Trophoblast cell (in vitro differentiated cells and primary cell): ENCODE measurements around the gene PPARG.

Source experiments
- DNase-seq, 2 donors: peaks; one replicate each; pipeline ENCODE4 v3.0.0-alpha.2; 2016
- H2AFZ ChIP-seq: 2 replicates; pipeline ENCODE4 v1.6.1; 2013; ENCODE audit warnings: low read length, moderate library complexity, mild to moderate bottlenecking; ENCODE audit not compliant: insufficient read depth, poor library complexity
- H2AK5ac ChIP-seq: 2 replicates; pipeline ENCODE4 v1.6.1; 2013; ENCODE audit warnings: mild to moderate bottlenecking, low read length
- H2BK120ac ChIP-seq: 2 replicates; pipeline ENCODE4 v1.6.1; 2013; ENCODE audit warnings: low read length, mild to moderate bottlenecking, moderate library complexity; ENCODE audit not compliant: insufficient read depth, poor library complexity
- H2BK12ac ChIP-seq: 2 replicates; pipeline ENCODE4 v1.6.1; 2013; ENCODE audit warnings: mild to moderate bottlenecking, low read length, moderate library complexity
- H2BK5ac ChIP-seq: 2 replicates; pipeline ENCODE4 v1.6.1; 2013; ENCODE audit warnings: low read length, low read depth, moderate library complexity, mild to moderate bottlenecking; ENCODE audit not compliant: poor library complexity
- H3K14ac ChIP-seq: 2 replicates; pipeline ENCODE4 v1.6.1; 2013; ENCODE audit warnings: mild to moderate bottlenecking, low read length
- H3K18ac ChIP-seq: 2 replicates; pipeline ENCODE4 v1.6.1; 2013; ENCODE audit warnings: mild to moderate bottlenecking, low read length
- H3K23ac ChIP-seq: 2 replicates; pipeline ENCODE4 v1.6.1; 2013; ENCODE audit warnings: low read length
- H3K27ac ChIP-seq: 2 replicates; pipeline ENCODE4 v1.5.1; 2013; ENCODE audit warnings: low read depth, mild to moderate bottlenecking, inconsistent platforms, low read length, moderate library complexity
- H3K27me3 ChIP-seq: 2 replicates; pipeline ENCODE4 v1.6.1; 2013; ENCODE audit warnings: inconsistent platforms, mild to moderate bottlenecking, low read length, moderate library complexity; ENCODE audit not compliant: insufficient read depth
- H3K36me3 ChIP-seq, 2 experiments: 1 replicate in 1 of 2; 2 replicates in 1 of 2; pipeline ENCODE4 v1.6.1; 2013; ENCODE audit warnings: low read length in 2 of 2, mild to moderate bottlenecking in 2 of 2, moderate library complexity in 1 of 2; ENCODE audit not compliant: insufficient read depth in 2 of 2, control insufficient read depth in 1 of 2
- H3K4ac ChIP-seq: 2 replicates; pipeline ENCODE4 v1.6.1; 2013; ENCODE audit warnings: low read depth, mild to moderate bottlenecking, low read length, moderate library complexity
- H3K4me1 ChIP-seq, 2 experiments: 1 replicate in 1 of 2; 2 replicates in 1 of 2; pipeline ENCODE4 v1.6.1; 2013; ENCODE audit warnings: low read length in 2 of 2, mild to moderate bottlenecking in 2 of 2, moderate library complexity in 1 of 2; ENCODE audit not compliant: insufficient read depth in 2 of 2, control insufficient read depth in 1 of 2
- H3K4me2 ChIP-seq: 2 replicates; pipeline ENCODE4 v1.6.1; 2013; ENCODE audit warnings: inconsistent platforms, mild to moderate bottlenecking, low read length, moderate library complexity
- H3K4me3 ChIP-seq: 2 replicates; pipeline ENCODE4 v1.5.1; 2013; ENCODE audit warnings: mild to moderate bottlenecking, low read depth, low read length, inconsistent platforms
- H3K79me1 ChIP-seq: one replicate; pipeline ENCODE4 v1.6.1; 2013; ENCODE audit warnings: low read length
- H3K79me2 ChIP-seq: 2 replicates; pipeline ENCODE4 v1.6.1; 2013; ENCODE audit warnings: low read length, mild to moderate bottlenecking; ENCODE audit not compliant: control insufficient read depth, insufficient read depth, poor library complexity
- H3K9ac ChIP-seq: 2 replicates; pipeline ENCODE4 v1.6.1; 2013; ENCODE audit warnings: mild to moderate bottlenecking, low read length
- H3K9me3 ChIP-seq: 2 replicates; pipeline ENCODE4 v1.6.1; 2013; ENCODE audit warnings: low read depth, mild to moderate bottlenecking, control low read depth, inconsistent platforms, low read length; ENCODE audit not compliant: insufficient read depth
- H4K12ac ChIP-seq: 2 replicates; pipeline ENCODE4 v1.6.1; 2013; ENCODE audit warnings: low read depth, mild to moderate bottlenecking, low read length, moderate library complexity
- H4K8ac ChIP-seq: 2 replicates; pipeline ENCODE4 v1.6.1; 2013; ENCODE audit warnings: low read depth, mild to moderate bottlenecking, low read length, moderate library complexity
- H4K91ac ChIP-seq: one replicate; pipeline ENCODE4 v1.6.1; 2013; ENCODE audit warnings: low read depth, mild to moderate bottlenecking, low read length, moderate library complexity
- WGBS: extraction: QIAGEN DNeasy Blood & Tissue Kit; methylation state at CpG from one replicate; pipeline ENCODE4 v1.1.7; 2013; ENCODE audit warnings: missing lambda C conversion rate; ENCODE audit not compliant: insufficient read length, insufficient coverage; ENCODE audit errors: extremely low coverage; 5-methylcytosine and 5-hydroxymethylcytosine counted together

The PPARG gene

GRCh38 chr3:12328837-12329462 lies 40.1 kb downstream of the PPARG start:
- Histone ChIP-seq H2AK5ac (no peak overlapping the region), H2BK120ac (no peak overlapping the region), H3K23ac (no peak overlapping the region), H2BK5ac (no peak overlapping the region), H3K79me1 (no peaks in the 10 kb centered on the region), H3K27me3 (no peaks in the 10 kb centered on the region), H2BK12ac (no peak overlapping the region), H3K18ac (no peak overlapping the region), H4K91ac (no peak overlapping the region), H3K4me1 (no peaks in the 10 kb centered on the region), H3K9ac (no peak overlapping the region), H3K27ac (no peak overlapping the region), H3K4me3 (no peak overlapping the region), H3K4ac (no peak overlapping the region), H4K12ac (no peak overlapping the region), H3K4me2 (no peak overlapping the region), H2AFZ (no peak overlapping the region), H3K79me2 (no peaks in the 10 kb centered on the region), H4K8ac (no peak overlapping the region), H3K14ac (no peak overlapping the region), H3K36me3 (peaks cover 3 to 4% of the 10 kb centered on the region in 2 experiments), H3K9me3 (no peaks in the 10 kb centered on the region)
- no CpG with 5 or more reads among the region's 3 CpGs for WGBS
- DNase-seq, result no peak

- no CpG with 5 or more reads among the region's 3 CpGs for WGBS
Measured at GRCh38 chr3:12334786-12335185, 45.9 kb downstream of the PPARG start.

GRCh38 chr3:12335421-12335820 lies 46.6 kb downstream of the PPARG start:
- H2BK12ac ChIP-seq, result no peak overlapping the region
- H4K12ac ChIP-seq, result no peak overlapping the region

More at GRCh38 chr3:12334786-12335185, 45.9 kb downstream of the PPARG start:
- H3K9me3 ChIP-seq, result no peaks in the 10 kb centered on the region
- H2AFZ ChIP-seq, result no peak overlapping the region
- no peak overlapping the region for H2BK5ac ChIP-seq
- H3K79me2 ChIP-seq, result no peaks in the 10 kb centered on the region
- no peak overlapping the region for H2BK12ac ChIP-seq
- no peak overlapping the region for H2AK5ac ChIP-seq
- H3K27ac ChIP-seq, result no peak overlapping the region
- H3K4me3 ChIP-seq, result no peak overlapping the region
- no peaks in the 10 kb centered on the region for H3K27me3 ChIP-seq
- H3K14ac ChIP-seq, result no peak overlapping the region
- no peak overlapping the region for H3K9ac ChIP-seq
- H3K4ac ChIP-seq, result no peak overlapping the region
- no peak overlapping the region for H4K91ac ChIP-seq
- no peaks in the 10 kb centered on the region for H3K79me1 ChIP-seq
- no peak overlapping the region for H2BK120ac ChIP-seq
- H3K36me3 ChIP-seq, result no peaks in the 10 kb centered on the region
- H3K23ac ChIP-seq, result no peak overlapping the region
- H3K18ac ChIP-seq, result no peak overlapping the region
- peaks cover 0 to 1% of the 10 kb centered on the region in 2 experiments for H3K4me1 ChIP-seq
- H4K12ac ChIP-seq, result no peak overlapping the region
- no peak overlapping the region for H3K4me2 ChIP-seq
- no peak for DNase-seq
- H4K8ac ChIP-seq, result no peak overlapping the region

GRCh38 chr3:12336099-12336498 lies 47.2 kb downstream of the PPARG start:
- Histone ChIP-seq H3K4me2 (no peak overlapping the region), H2AFZ (no peak overlapping the region), H3K27me3 (no peaks in the 10 kb centered on the region), H3K27ac (no peak overlapping the region), H2AK5ac (no peak overlapping the region), H4K8ac (no peak overlapping the region), H3K36me3 (no peaks in the 10 kb centered on the region), H3K79me2 (no peaks in the 10 kb centered on the region), H2BK120ac (no peak overlapping the region), H3K79me1 (no peaks in the 10 kb centered on the region), H4K91ac (no peak overlapping the region), H3K9me3 (no peaks in the 10 kb centered on the region), H3K18ac (no peak overlapping the region), H2BK5ac (no peak overlapping the region), H3K4me3 (no peak overlapping the region), H3K23ac (no peak overlapping the region), H3K9ac (no peak overlapping the region), H3K14ac (no peak overlapping the region), H4K12ac (no peak overlapping the region), H3K4me1 (peaks cover 0 to 5% of the 10 kb centered on the region in 2 experiments), H2BK12ac (no peak overlapping the region), H3K4ac (no peak overlapping the region)
- no CpG with 5 or more reads among the region's 3 CpGs for WGBS
- DNase-seq, result no peak

More at GRCh38 chr3:12335421-12335820, 46.6 kb downstream of the PPARG start:
- Histone ChIP-seq H3K9me3 (no peaks in the 10 kb centered on the region), H3K9ac (no peak overlapping the region), H4K91ac (no peak overlapping the region), H3K27me3 (no peaks in the 10 kb centered on the region), H3K14ac (no peak overlapping the region), H3K27ac (no peak overlapping the region), H4K8ac (no peak overlapping the region), H3K79me1 (no peaks in the 10 kb centered on the region), H2AFZ (no peak overlapping the region), H3K4me3 (no peak overlapping the region), H3K4me1 (peaks cover 0 to 4% of the 10 kb centered on the region in 2 experiments), H3K23ac (no peak overlapping the region), H3K4ac (no peak overlapping the region), H2BK5ac (no peak overlapping the region), H3K79me2 (no peaks in the 10 kb centered on the region), H3K36me3 (no peaks in the 10 kb centered on the region), H3K18ac (no peak overlapping the region), H2AK5ac (no peak overlapping the region), H3K4me2 (no peak overlapping the region), H2BK120ac (no peak overlapping the region)
- whole genome bisulfite sequencing, result no CpG with 5 or more reads among the region's 3 CpGs
- DNase-seq, result no peak
